Measurements from ENCODE around the gene PBRM1. TPM values are rescaled to one million over a fixed set of nuclear protein-coding genes. Genes with fewer than 3 reads are reported as not detected.

The PBRM1 gene
- total RNA-seq, 1 donor from 2014 or later: 67.1 TPM

DNA sequence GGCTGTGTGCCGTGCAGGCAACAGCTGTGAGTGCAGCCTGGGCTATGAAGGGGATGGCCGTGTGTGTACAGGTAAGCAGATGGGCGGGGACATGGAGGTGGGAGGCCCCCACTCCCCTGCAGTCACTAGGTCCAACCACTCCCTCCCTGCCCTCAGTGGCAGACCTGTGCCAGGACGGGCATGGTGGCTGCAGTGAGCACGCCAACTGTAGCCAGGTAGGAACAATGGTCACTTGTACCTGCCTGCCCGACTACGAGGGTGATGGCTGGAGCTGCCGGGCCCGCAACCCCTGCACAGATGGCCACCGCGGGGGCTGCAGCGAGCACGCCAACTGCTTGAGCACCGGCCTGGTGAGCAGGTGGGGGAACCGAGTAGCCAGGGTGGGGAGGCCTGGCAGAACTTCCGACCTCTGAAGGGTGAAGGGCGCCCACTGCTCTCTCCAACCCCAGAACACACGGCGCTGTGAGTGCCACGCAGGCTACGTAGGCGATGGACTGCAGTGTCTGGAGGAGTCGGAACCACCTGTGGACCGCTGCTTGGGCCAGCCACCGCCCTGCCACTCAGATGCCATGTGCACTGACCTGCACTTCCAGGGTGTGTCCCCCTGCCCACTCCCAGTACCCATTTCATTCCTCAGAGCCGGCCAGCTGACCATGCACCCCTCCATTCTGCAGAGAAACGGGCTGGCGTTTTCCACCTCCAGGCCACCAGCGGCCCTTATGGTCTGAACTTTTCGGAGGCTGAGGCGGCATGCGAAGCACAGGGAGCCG lies 163.6 kb downstream of the PBRM1 start:
- no peak overlapping the region for H3K4me3 ChIP-seq
- intact Hi-C loops (cut with DNase I): loop anchor here (10.0 kb wide), 1 partner anchor 47 kb away; no protein-coding TSS in a partner anchor
- TF ChIP-seq, protein P1, sequence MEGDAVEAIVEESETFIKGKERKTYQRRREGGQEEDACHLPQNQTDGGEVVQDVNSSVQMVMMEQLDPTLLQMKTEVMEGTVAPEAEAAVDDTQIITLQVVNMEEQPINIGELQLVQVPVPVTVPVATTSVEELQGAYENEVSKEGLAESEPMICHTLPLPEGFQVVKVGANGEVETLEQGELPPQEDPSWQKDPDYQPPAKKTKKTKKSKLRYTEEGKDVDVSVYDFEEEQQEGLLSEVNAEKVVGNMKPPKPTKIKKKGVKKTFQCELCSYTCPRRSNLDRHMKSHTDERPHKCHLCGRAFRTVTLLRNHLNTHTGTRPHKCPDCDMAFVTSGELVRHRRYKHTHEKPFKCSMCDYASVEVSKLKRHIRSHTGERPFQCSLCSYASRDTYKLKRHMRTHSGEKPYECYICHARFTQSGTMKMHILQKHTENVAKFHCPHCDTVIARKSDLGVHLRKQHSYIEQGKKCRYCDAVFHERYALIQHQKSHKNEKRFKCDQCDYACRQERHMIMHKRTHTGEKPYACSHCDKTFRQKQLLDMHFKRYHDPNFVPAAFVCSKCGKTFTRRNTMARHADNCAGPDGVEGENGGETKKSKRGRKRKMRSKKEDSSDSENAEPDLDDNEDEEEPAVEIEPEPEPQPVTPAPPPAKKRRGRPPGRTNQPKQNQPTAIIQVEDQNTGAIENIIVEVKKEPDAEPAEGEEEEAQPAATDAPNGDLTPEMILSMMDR (IDR thresholded peaks at IDR 0.05): no peak
- H3K27ac ChIP-seq: no peak overlapping the region
- no peaks in the 10 kb centered on the region for H3K9me3 ChIP-seq
- peaks cover 27% of the 10 kb centered on the region for H3K4me1 ChIP-seq
- DNase-seq (no peak), ATAC-seq (no peak)
- H3K36me3 ChIP-seq: peaks cover 17% of the 10 kb centered on the region
- no peaks in the 10 kb centered on the region for H3K27me3 ChIP-seq

- Histone ChIP-seq H3K36me3 (peaks cover 17% of the 10 kb centered on the region), H3K27me3 (no peaks in the 10 kb centered on the region), H3K9me3 (no peaks in the 10 kb centered on the region), H3K27ac (no peak overlapping the region), H3K4me1 (peaks cover 21% of the 10 kb centered on the region), H3K4me3 (no peak overlapping the region)
- DNase-seq (no peak), ATAC-seq (no peak)
- TF ChIP-seq, protein P1 (IDR thresholded peaks at IDR 0.05): no peak
- intact Hi-C loops (cut with DNase I): loop anchor here (10.0 kb wide), 1 partner anchor 47 kb away; no protein-coding TSS in a partner anchor
These were observed 164.3 kb downstream of the PBRM1 start for GRCh38 chr3:52521488-52521824.

DNA sequence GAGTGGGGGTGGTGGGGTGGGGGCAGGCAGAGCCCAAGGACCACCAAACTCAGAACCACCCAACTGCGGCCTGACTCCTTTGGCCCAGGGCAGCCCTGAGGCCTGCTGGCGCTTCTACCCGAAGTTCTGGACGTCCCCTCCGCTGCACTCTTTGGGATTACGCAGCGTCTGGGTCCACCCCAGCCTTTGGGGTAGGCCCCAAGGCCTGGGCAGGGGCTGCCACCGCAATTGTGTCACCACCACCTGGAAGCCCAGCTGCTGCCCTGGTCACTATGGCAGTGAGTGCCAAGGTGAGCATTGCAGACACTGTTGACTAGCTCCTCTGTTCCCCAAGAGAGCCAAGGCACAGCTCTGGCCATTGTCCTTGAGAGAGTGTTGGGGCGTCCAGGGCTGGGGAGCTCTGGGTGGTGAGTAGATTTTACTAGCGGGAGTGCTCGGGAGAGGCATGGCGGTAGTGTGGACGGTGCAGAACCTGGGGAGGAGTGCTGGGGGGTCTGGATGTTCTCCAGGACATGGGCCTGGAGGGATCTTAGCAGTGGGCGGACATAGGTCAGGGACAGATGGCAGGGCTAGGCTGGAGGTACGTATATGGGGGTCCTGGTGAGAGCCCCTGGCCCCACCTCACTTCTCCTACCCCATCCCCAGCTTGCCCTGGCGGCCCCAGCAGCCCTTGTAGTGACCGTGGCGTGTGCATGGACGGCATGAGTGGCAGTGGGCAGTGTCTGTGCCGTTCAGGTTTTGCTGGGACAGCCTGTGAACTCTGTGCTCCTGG lies 164.8 kb downstream of the PBRM1 start:
- peaks cover 16% of the 10 kb centered on the region for H3K4me1 ChIP-seq
- ATAC-seq (no peak), DNase-seq (no peak)
- H3K9me3 ChIP-seq: no peaks in the 10 kb centered on the region
- H3K27ac ChIP-seq: no peak overlapping the region
- TF ChIP-seq, protein P1 (IDR thresholded peaks at IDR 0.05): no peak
- H3K4me3 ChIP-seq: no peak overlapping the region
- intact Hi-C loops (cut with DNase I): loop anchor here (10.0 kb wide), 1 partner anchor 46 kb away; no protein-coding TSS in a partner anchor
- no peaks in the 10 kb centered on the region for H3K27me3 ChIP-seq
- peaks cover 17% of the 10 kb centered on the region for H3K36me3 ChIP-seq

DNA sequence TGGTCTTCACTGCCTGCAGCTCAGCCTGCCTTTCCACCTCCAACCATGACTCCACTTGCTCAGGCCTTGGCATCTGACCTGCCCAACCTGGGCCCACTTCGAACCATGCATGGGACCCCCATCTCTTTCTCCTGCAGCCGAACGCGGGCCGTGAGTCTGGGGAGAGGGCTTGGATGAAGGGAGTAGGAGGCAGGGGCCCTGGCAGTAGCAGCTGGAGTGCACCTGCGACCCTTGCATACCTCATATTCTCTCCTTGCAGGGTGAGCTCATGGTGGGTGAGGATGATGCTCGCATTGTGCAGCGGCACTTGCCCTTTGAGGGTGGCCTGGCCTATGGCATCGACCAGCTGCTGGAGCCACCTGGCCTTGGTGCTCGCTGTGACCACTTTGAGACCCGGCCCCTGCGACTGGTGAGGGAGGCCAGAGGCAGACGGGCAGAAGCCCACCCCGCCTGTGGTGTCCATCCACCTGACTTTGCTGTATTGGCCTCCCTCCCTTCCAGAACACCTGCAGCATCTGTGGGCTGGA lies 165.5 kb downstream of the PBRM1 start:
- Histone ChIP-seq H3K27ac (no peak overlapping the region), H3K27me3 (no peaks in the 10 kb centered on the region), H3K4me1 (peaks cover 9% of the 10 kb centered on the region), H3K4me3 (no peak overlapping the region), H3K36me3 (peaks cover 17% of the 10 kb centered on the region), H3K9me3 (no peaks in the 10 kb centered on the region)
- no peak for ATAC-seq
- intact Hi-C loops (cut with DNase I): loop anchor here (10.0 kb wide), 1 partner anchor 45 kb away; no protein-coding TSS in a partner anchor
- TF ChIP-seq, protein P1 (IDR thresholded peaks at IDR 0.05): no peak
- no peak for DNase-seq

DNA sequence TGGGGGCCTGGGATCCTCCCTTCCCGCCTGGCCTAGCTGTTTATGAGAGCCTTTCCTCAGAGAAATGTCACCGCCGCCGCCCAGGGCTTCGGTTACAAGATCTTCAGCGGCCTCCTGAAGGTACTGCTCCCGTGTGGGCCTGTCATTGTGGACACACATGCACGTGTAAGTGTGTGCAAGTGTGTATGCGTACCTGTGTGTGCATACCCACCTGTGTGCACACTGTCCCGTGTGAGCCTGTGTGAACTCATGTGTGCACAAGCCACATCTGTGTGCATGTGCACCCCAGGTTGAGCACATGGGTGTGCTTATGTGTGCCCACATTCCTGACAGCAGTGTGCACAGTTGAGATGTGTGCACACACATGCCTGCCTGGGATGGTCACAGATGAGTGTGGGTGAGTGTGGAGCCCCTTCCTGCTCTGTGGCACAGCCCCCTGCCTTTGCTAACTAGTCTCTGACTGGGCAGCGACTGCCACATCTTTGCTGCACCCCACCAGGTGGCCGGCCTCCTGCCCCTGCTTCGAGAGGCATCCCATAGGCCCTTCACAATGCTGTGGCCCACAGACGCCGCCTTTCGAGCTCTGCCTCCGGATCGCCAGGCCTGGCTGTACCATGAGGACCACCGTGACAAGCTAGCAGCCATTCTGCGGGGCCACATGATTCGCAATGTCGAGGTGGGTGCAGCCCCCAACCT lies 166.1 kb downstream of the PBRM1 start:
- peaks cover 17% of the 10 kb centered on the region for H3K36me3 ChIP-seq
- peaks cover 2% of the 10 kb centered on the region for H3K4me1 ChIP-seq
- ATAC-seq: no peak
- no peaks in the 10 kb centered on the region for H3K27me3 ChIP-seq
- intact Hi-C loops (cut with DNase I): loop anchor here (10.0 kb wide), 1 partner anchor 45 kb away; no protein-coding TSS in a partner anchor
- H3K9me3 ChIP-seq: no peaks in the 10 kb centered on the region
- TF ChIP-seq, protein P1 (IDR thresholded peaks at IDR 0.05): no peak
- no peak for DNase-seq
- no peak overlapping the region for H3K4me3 ChIP-seq
- no peak overlapping the region for H3K27ac ChIP-seq

Measured in upper lobe of right lung (tissue), 1 donor.